ENCODE results near the gene SLC15A1.
"Not testable (repeated sequence)": the region's sequence is repeated elsewhere in the genome, so short reads cannot be mapped to it uniquely, and the experiment has no call there.

SLC15A1 gene

DNA sequence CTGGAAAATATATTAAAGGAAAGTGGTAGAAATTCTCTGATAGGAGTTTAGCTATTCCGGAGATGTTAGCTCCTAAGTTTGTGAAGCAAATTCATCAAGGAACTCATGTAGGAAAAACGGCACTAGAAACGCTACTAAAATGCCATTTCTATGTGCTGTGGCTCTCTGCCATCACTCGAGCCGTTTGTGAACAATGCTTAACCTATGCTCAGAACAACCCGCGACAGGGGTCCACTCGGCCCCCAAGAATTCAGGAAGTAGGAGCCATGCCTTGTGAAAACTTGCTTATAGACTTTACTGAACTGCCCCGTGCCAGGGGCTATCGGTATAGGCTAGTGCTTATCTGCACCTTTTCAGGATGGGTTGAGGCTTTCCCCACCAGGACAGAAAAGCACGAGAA, 14.2 kb upstream of the SLC15A1 start:
- TF ChIP-seq, protein P1, sequence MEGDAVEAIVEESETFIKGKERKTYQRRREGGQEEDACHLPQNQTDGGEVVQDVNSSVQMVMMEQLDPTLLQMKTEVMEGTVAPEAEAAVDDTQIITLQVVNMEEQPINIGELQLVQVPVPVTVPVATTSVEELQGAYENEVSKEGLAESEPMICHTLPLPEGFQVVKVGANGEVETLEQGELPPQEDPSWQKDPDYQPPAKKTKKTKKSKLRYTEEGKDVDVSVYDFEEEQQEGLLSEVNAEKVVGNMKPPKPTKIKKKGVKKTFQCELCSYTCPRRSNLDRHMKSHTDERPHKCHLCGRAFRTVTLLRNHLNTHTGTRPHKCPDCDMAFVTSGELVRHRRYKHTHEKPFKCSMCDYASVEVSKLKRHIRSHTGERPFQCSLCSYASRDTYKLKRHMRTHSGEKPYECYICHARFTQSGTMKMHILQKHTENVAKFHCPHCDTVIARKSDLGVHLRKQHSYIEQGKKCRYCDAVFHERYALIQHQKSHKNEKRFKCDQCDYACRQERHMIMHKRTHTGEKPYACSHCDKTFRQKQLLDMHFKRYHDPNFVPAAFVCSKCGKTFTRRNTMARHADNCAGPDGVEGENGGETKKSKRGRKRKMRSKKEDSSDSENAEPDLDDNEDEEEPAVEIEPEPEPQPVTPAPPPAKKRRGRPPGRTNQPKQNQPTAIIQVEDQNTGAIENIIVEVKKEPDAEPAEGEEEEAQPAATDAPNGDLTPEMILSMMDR (conservative IDR thresholded peaks at IDR 0.05): no peak
- no peak for TF ChIP-seq ZFX (IDR thresholded peaks at IDR 0.05)
- no peak overlapping the region for H3K27ac ChIP-seq

DNA sequence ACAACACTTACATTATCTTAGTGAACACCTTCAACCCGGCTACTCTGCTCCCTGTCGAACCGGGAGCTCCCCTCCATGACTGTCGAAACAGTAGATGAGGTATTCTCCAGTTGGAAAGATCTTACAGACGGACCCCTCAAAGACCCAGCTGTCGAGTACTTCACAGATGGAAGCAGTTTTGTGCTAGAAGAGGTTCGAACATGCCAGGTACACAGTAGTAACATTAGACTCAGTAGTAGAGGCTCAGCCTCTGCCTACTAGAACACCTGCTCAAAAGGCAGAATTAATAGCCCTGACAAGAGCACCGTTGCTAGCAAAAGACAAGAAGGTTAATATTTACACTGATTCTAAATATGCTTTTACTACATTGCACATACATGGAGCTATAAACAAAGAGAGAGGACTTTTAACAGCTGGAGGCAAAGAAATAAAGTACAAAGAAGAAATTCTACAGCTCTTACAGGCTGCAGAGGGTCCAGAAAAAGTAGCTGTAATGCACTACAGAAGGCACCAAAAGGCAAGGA, 13.6 kb upstream of the SLC15A1 start:
- no peak overlapping the region for H3K27ac ChIP-seq
- TF ChIP-seq, protein P1 (conservative IDR thresholded peaks at IDR 0.05): no peak
- no peak for TF ChIP-seq ZFX (IDR thresholded peaks at IDR 0.05)

DNA sequence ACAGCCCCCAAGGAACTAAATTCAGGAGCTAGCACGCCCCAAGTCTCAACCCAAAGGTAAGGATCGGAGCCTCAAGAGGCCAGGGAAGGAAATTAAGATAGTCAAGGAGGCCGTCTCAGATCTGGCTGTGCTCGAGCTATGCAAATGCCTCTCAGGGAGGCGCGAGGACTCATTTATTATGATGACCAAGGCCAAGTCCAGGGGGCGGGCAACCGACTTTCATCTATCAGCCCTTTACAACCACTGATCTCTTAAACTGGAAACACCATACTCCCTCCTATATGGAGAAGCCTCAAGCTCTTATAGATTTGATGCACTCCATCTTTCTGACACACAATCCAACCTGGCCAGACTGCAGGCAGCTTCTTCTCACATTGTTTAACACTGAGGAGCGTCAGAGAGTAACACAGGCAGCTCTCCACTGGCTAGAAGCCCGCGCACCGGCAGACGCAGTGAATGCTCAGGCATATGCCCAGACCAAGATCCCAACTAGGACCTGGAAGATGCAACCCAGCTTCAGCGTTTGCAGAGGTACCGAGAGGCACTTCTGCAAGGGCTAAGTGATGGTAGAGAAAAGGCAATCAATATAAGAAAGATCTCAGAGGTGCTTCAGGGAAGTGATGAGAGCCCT, 9.6 kb upstream of the SLC15A1 start:
- H3K27ac ChIP-seq: no peak overlapping the region
- TF ChIP-seq, protein P1 (conservative IDR thresholded peaks at IDR 0.05): no peak
- no peak for TF ChIP-seq ZFX (IDR thresholded peaks at IDR 0.05)

DNA sequence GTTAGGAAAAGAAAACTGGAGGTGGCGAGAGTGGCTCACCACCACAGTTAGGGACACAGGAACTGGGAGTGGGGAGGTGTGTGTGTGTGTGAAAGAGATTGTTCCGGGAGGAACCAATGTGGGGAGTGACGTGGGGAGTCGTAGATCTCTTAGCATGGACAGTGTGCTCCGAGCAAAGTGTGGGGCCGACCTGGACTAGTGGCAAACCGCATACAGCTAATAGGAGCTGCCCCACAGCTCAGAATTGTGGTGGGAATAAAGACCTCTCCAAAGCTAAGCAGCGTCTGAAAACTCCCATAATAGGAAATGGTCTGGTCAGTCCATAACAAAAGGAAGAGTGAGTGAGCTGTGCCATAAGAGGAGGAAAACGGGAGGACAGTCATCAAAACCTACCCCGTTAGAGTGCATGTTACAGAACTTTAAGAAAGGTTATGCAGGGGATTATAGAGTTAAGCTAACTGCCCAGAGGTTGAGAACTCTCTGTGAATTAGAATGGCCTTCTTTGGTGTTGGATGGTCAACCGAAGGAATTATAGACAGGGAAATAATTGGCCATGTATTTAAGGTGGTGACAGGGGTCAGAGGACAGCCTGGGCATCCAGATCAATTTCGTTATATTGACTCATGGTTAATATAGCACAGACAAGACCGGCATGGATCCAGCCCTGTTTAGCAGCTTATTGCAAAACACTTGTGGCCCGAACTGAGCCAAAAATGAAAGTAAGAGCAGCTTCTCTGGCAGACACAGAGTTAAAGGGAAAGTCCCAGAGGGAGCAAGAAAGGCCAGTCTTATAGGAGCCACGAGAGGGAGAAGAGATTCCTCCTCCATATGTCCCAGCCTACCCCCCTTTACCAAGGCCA, 8.9 kb upstream of the SLC15A1 start:
- TF ChIP-seq, protein P1 (conservative IDR thresholded peaks at IDR 0.05): no peak
- no peak for TF ChIP-seq ZFX (IDR thresholded peaks at IDR 0.05)
- H3K27ac ChIP-seq: no peak overlapping the region

DNA sequence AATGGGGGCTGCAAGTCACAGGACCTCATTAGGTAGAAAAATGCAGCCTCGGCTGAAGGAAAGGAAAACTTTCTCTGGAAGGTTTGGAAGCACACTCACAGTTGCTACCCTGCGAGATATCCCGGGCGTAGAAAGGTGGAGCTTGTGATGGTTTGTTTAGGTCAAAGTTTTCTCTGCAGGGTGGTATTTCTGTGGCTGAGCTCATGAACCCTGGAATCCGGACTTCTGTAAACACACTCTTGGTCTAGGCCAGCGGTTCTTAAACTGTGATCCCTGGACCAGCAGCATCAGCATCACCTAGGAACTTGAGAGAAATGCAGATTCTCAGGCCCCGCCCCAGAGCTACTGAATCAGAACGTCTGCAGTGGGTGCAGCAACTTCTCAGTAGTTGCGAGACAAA, 3.3 kb upstream of the SLC15A1 start:
- no peak for TF ChIP-seq ZFX (IDR thresholded peaks at IDR 0.05)
- TF ChIP-seq, protein P1 (conservative IDR thresholded peaks at IDR 0.05): no peak
- no peak overlapping the region for H3K27ac ChIP-seq

DNA sequence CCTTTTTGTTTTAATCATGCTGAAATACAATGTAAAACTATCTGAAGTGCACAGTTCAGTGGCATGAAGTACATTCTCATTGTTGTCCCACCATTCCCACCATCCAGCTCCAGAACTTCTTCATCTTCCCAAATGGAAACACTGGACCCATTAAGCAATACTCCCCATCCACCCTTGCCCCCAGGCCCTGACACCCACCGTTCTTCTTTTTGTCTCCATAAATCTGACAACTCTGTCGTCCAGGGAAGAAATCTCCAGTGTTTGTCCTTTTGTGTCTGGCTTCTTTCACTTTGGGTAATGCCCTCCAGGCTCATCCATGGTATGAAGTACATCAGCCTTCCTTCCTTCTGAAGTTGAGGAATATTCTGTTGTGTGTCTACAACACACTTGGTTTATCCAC, 2.6 kb upstream of the SLC15A1 start:
- no peak overlapping the region for H3K27ac ChIP-seq
- TF ChIP-seq, protein P1 (conservative IDR thresholded peaks at IDR 0.05): no peak
- TF ChIP-seq ZFX (IDR thresholded peaks at IDR 0.05): no peak

DNA sequence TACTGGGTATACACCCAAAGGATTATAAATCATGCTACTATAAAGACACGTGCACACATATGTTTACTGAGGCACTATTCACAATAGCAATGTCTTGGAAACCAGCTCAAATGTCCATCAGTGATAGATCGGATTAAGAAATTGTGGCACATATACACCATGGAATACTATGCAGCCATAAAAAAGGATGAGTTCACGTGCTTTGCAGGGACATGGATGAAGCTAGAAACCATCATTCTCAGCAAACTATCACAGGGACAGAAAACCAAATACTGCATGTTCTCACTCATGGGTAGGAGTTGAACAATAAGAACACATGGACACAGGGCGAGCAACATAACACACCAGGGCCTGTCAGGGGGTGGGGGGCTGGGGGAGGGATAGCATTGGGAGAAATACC, 2.0 kb upstream of the SLC15A1 start:
- not testable (repeated sequence) for H3K27ac ChIP-seq
